GM20000 (cell line): Measurements from ENCODE around the gene OR13H1.

Experiments used
- DNase-seq: peaks from one replicate; pipeline ENCODE4 v3.0.0; 2012; ENCODE audit warnings: low spot score
- TF ChIP-seq, protein P1 (sequence below): IDR thresholded peaks from 2 replicates; pipeline ENCODE4 v1.5.1; 2012; ENCODE audit warnings: mild to moderate bottlenecking, control low read depth; ENCODE audit errors: extremely low read depth, missing control alignments

OR13H1 gene

GRCh38 chrX:131588995-131589394 lies 45.1 kb downstream of the OR13H1 start:
- TF ChIP-seq, protein P1, sequence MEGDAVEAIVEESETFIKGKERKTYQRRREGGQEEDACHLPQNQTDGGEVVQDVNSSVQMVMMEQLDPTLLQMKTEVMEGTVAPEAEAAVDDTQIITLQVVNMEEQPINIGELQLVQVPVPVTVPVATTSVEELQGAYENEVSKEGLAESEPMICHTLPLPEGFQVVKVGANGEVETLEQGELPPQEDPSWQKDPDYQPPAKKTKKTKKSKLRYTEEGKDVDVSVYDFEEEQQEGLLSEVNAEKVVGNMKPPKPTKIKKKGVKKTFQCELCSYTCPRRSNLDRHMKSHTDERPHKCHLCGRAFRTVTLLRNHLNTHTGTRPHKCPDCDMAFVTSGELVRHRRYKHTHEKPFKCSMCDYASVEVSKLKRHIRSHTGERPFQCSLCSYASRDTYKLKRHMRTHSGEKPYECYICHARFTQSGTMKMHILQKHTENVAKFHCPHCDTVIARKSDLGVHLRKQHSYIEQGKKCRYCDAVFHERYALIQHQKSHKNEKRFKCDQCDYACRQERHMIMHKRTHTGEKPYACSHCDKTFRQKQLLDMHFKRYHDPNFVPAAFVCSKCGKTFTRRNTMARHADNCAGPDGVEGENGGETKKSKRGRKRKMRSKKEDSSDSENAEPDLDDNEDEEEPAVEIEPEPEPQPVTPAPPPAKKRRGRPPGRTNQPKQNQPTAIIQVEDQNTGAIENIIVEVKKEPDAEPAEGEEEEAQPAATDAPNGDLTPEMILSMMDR: no peak
- DNase-seq: no peak
